ENCODE results near the gene CLCA1.
A peak's percentile ranks its signal among the peaks of the same experiment; 100 is the strongest.

The CLCA1 gene

GRCh38 chr1:86468501-86468977, at the start of gene CLCA1:
TSS of gene CLCA1 (plus strand) at chr1:86468927. CDS start at chr1:86468972, 45 bp downstream.
- no peaks in the 10 kb centered on the region for H3K36me3 Mint-ChIP-seq
- no peaks in the 10 kb centered on the region for H3K4me1 Mint-ChIP-seq (ENCODE audit: low read depth)
- peaks cover 10% of the 10 kb centered on the region for H3K27me3 Mint-ChIP-seq
- no peak within 1 kb of the TSS for H3K4me3 Mint-ChIP-seq
- no peaks in the 10 kb centered on the region for H3K9me3 Mint-ChIP-seq (ENCODE audit: low read depth)
- H3K27ac Mint-ChIP-seq: no peak within 1 kb of the TSS

GRCh38 chr1:86419277-86419903, 49.3 kb upstream of the CLCA1 start:
- peak overlapping the region; percentile 55 for H3K4me3 Mint-ChIP-seq

GRCh38 chr1:86421601-86422280, 47.0 kb upstream of the CLCA1 start:
- Mint-ChIP-seq H3K9me3 (ENCODE audit: low read depth) (no peaks in the 10 kb centered on the region), H3K27me3 (no peaks in the 10 kb centered on the region), H3K4me3 (no peak overlapping the region), H3K4me1 (ENCODE audit: low read depth) (peaks cover 2% of the 10 kb centered on the region), H3K36me3 (no peaks in the 10 kb centered on the region), H3K27ac (no peak overlapping the region)

More at GRCh38 chr1:86419277-86419903, 49.3 kb upstream of the CLCA1 start:
- peaks cover 2% of the 10 kb centered on the region for H3K4me1 Mint-ChIP-seq (ENCODE audit: low read depth)
- H3K9me3 Mint-ChIP-seq (ENCODE audit: low read depth): no peaks in the 10 kb centered on the region
- H3K36me3 Mint-ChIP-seq: no peaks in the 10 kb centered on the region
- H3K27me3 Mint-ChIP-seq: no peaks in the 10 kb centered on the region
- no peak overlapping the region for H3K27ac Mint-ChIP-seq

- no peak overlapping the region for H3K4me3 Mint-ChIP-seq
- H3K27me3 Mint-ChIP-seq: no peaks in the 10 kb centered on the region
- H3K36me3 Mint-ChIP-seq: no peaks in the 10 kb centered on the region
- H3K27ac Mint-ChIP-seq: no peak overlapping the region
- H3K4me1 Mint-ChIP-seq (ENCODE audit: low read depth): peaks cover 2% of the 10 kb centered on the region
- no peaks in the 10 kb centered on the region for H3K9me3 Mint-ChIP-seq (ENCODE audit: low read depth)
These were observed 45.3 kb upstream of the CLCA1 start for GRCh38 chr1:86423473-86423872.

GRCh38 chr1:86423873-86424272, 44.9 kb upstream of the CLCA1 start, which contains the start of gene CLCA2:
TSS of gene CLCA2 (plus strand) at chr1:86424171. CDS start at chr1:86424248, 77 bp downstream.
- H3K4me3 Mint-ChIP-seq: no peak within 1 kb of the TSS
- H3K9me3 Mint-ChIP-seq (ENCODE audit: low read depth): no peaks in the 10 kb centered on the region
- H3K27ac Mint-ChIP-seq: no peak within 1 kb of the TSS
- no peaks in the 10 kb centered on the region for H3K36me3 Mint-ChIP-seq
- no peaks in the 10 kb centered on the region for H3K27me3 Mint-ChIP-seq
- H3K4me1 Mint-ChIP-seq (ENCODE audit: low read depth): peaks cover 2% of the 10 kb centered on the region

GRCh38 chr1:86429122-86429725, 39.5 kb upstream of the CLCA1 start:
- Mint-ChIP-seq H3K36me3 (no peaks in the 10 kb centered on the region), H3K27me3 (no peaks in the 10 kb centered on the region), H3K9me3 (ENCODE audit: low read depth) (no peaks in the 10 kb centered on the region), H3K4me1 (ENCODE audit: low read depth) (no peaks in the 10 kb centered on the region), H3K27ac (no peak overlapping the region), H3K4me3 (no peak overlapping the region)

- Mint-ChIP-seq H3K9me3 (ENCODE audit: low read depth) (no peaks in the 10 kb centered on the region), H3K4me3 (no peak overlapping the region), H3K27me3 (no peaks in the 10 kb centered on the region), H3K27ac (no peak overlapping the region), H3K4me1 (ENCODE audit: low read depth) (no peaks in the 10 kb centered on the region), H3K36me3 (no peaks in the 10 kb centered on the region)
These were observed 38.9 kb upstream of the CLCA1 start for GRCh38 chr1:86429835-86430234.

GRCh38 chr1:86430376-86430775, 38.4 kb upstream of the CLCA1 start:
- H3K36me3 Mint-ChIP-seq: no peaks in the 10 kb centered on the region
- no peaks in the 10 kb centered on the region for H3K27me3 Mint-ChIP-seq
- H3K4me3 Mint-ChIP-seq: no peak overlapping the region
- no peaks in the 10 kb centered on the region for H3K9me3 Mint-ChIP-seq (ENCODE audit: low read depth)
- H3K27ac Mint-ChIP-seq: no peak overlapping the region
- H3K4me1 Mint-ChIP-seq (ENCODE audit: low read depth): no peaks in the 10 kb centered on the region

DNA sequence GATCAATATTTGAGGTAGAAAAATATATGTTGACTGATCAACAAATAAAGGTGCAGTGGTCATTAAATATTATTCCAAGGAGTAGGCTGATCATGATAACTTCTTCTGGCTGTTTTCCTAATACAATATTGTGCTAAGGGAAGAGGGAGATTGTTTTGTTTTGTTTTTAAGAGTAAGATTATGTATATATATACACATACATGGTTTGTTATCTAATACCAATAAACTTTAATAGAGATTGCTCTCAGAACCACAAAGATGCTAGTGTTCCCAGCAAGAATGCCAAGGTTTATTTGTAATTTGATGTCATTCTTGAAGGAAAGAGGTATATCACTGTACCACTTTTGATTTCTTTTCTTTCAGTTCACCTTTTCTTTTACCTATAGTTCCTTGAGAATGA, 34.7 kb upstream of the CLCA1 start:
- Mint-ChIP-seq H3K4me3 (no peak overlapping the region), H3K27ac (no peak overlapping the region), H3K4me1 (ENCODE audit: low read depth) (no peaks in the 10 kb centered on the region), H3K36me3 (no peaks in the 10 kb centered on the region), H3K9me3 (ENCODE audit: low read depth) (no peaks in the 10 kb centered on the region), H3K27me3 (peaks cover 3% of the 10 kb centered on the region)

GRCh38 chr1:86435327-86435726, 33.4 kb upstream of the CLCA1 start:
- Mint-ChIP-seq H3K27ac (no peak overlapping the region), H3K4me1 (ENCODE audit: low read depth) (no peaks in the 10 kb centered on the region), H3K27me3 (peaks cover 3% of the 10 kb centered on the region), H3K36me3 (no peaks in the 10 kb centered on the region), H3K9me3 (ENCODE audit: low read depth) (no peaks in the 10 kb centered on the region), H3K4me3 (no peak overlapping the region)

GRCh38 chr1:86436041-86436440, 32.7 kb upstream of the CLCA1 start:
- no peaks in the 10 kb centered on the region for H3K9me3 Mint-ChIP-seq (ENCODE audit: low read depth)
- H3K27ac Mint-ChIP-seq: no peak overlapping the region
- H3K27me3 Mint-ChIP-seq: peaks cover 3% of the 10 kb centered on the region
- no peaks in the 10 kb centered on the region for H3K4me1 Mint-ChIP-seq (ENCODE audit: low read depth)
- no peak overlapping the region for H3K4me3 Mint-ChIP-seq
- H3K36me3 Mint-ChIP-seq: no peaks in the 10 kb centered on the region

DNA sequence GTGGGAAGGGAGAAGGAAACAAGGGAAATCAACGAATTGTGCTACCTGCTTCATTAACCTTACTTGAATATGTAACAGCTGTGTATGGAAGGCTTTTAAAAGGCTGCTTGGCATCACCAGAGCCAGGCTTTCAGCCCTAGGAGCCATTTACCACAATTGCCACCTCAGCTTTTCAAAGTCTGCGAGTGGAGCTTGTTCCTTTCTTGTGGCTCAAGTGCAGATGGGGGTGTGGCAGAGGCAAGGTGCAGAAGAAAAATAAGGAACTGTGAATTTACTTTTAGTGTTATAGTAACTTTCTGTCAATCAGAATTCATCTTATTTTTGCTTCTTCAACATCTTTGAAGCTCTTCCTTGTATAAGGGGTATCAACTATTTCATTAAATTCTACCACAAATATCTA, 27.1 kb upstream of the CLCA1 start:
- Mint-ChIP-seq H3K27ac (no peak overlapping the region), H3K4me3 (no peak overlapping the region), H3K9me3 (ENCODE audit: low read depth) (no peaks in the 10 kb centered on the region), H3K36me3 (no peaks in the 10 kb centered on the region), H3K27me3 (peaks cover 3% of the 10 kb centered on the region), H3K4me1 (ENCODE audit: low read depth) (peaks cover 11% of the 10 kb centered on the region)

DNA sequence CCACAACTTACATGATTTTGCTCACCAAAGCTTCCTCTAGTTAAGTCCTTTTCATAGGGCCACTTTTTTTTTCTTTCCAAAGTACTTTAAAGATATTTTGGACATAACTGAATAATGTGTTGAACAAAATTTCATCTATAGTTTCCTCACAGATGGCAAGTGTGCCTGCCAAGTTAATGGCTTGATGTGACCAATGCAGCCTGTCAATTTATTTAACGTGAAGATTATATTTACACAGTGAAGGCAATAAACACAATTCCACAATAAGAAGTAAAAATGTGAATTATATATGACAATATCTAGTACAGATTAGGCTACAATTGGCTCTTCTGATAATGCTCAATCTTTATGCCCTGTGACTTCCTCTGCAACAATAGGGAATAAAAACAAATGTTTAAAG, 26.7 kb upstream of the CLCA1 start:
- Mint-ChIP-seq H3K36me3 (no peaks in the 10 kb centered on the region), H3K27ac (no peak overlapping the region), H3K4me1 (ENCODE audit: low read depth) (peaks cover 11% of the 10 kb centered on the region), H3K27me3 (peaks cover 3% of the 10 kb centered on the region), H3K9me3 (ENCODE audit: low read depth) (no peaks in the 10 kb centered on the region), H3K4me3 (no peak overlapping the region)

DNA sequence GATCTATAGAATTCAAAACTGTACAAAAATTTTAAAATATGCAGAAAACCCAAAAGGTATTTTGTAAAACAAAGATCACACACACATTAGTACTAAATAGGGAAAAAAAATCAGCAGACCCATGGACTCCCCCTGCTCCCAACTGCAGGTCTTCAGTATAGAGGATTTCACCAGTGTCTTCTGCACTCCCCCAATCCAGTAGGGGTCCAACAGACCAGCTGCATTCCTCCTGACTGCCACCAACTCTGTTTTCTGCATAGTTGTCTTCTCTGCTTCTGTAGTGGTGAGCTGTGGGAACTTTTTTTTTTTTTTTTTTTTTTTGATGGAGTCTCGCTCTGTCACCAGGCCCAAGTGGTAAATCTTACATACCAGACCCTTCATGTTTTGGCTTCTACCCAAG, 22.8 kb upstream of the CLCA1 start:
- Mint-ChIP-seq H3K9me3 (ENCODE audit: low read depth) (no peaks in the 10 kb centered on the region), H3K4me1 (ENCODE audit: low read depth) (peaks cover 11% of the 10 kb centered on the region), H3K36me3 (no peaks in the 10 kb centered on the region), H3K27me3 (no peaks in the 10 kb centered on the region), H3K4me3 (no peak overlapping the region), H3K27ac (no peak overlapping the region)

DNA sequence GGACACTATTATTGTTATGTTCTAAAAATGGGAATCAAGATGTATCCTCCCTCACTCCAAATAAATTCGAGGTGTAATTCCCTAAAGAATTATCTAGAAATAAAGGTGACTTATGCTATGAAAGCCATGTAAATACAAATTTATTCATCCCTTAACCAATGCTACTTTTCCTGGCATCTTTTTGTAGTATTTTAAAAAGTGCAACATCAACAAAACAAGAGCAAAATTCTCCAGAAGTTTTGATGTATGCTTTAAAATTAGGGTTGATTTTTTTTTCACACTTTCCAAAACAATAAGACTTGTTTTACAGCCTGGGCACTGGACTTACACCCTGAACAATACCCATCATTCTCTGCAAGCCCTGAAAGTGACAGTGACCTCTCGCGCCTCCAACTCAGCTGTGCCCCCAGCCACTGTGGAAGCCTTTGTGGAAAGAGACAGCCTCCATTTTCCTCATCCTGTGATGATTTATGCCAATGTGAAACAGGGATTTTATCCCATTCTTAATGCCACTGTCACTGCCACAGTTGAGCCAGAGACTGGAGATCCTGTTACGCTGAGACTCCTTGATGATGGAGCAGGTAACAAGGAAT, 21.4 kb upstream of the CLCA1 start:
- no peak overlapping the region for H3K27ac Mint-ChIP-seq
- H3K4me1 Mint-ChIP-seq (ENCODE audit: low read depth): no peaks in the 10 kb centered on the region

More for the DNA sequence above, 21.4 kb upstream of the CLCA1 start:
- no peaks in the 10 kb centered on the region for H3K36me3 Mint-ChIP-seq
- no peaks in the 10 kb centered on the region for H3K9me3 Mint-ChIP-seq (ENCODE audit: low read depth)
- no peaks in the 10 kb centered on the region for H3K27me3 Mint-ChIP-seq
- no peak overlapping the region for H3K4me3 Mint-ChIP-seq
